HL-60 (cell line): ENCODE measurements around the gene CERT1.
"Not testable (repeated sequence)": the region's sequence is repeated elsewhere in the genome, so short reads cannot be mapped to it uniquely, and the experiment has no call there.

Experiments used
- DNase-seq, 2 experiments: peaks; one replicate each; pipeline ENCODE4 v3.0.0-alpha.2; 2010 to 2020; ENCODE audit warnings: low read depth in 1 of 2, low spot score in 1 of 2
- H3K27ac ChIP-seq: fragments of 250-450 bp; sonication (Bioruptor Pico); replicated peaks from 2 replicates; pipeline ENCODE4 v1.5.1; 2020; ENCODE audit warnings: mild to moderate bottlenecking, moderate library complexity
- H3K27me3 ChIP-seq: fragments of 250-450 bp; sonication (Bioruptor Pico); 2 replicates; pipeline ENCODE4 v1.5.1; 2021; ENCODE audit warnings: mild to moderate bottlenecking, moderate library complexity; ENCODE audit not compliant: insufficient read depth, poor library complexity, severe bottlenecking
- H3K4me3 ChIP-seq: replicated peaks from 2 replicates; pipeline ENCODE4 v1.5.1; 2011; ENCODE audit warnings: mild to moderate bottlenecking, control low read depth, low read length; ENCODE audit not compliant: insufficient read depth
- GABPA ChIP-seq: IDR thresholded peaks from 2 replicates; pipeline ENCODE4 v1.6.1; 2012; ENCODE audit warnings: low read depth
- POLR2AphosphoS5 ChIP-seq: IDR thresholded peaks from 2 replicates; pipeline ENCODE4 v1.6.1; 2012; ENCODE audit warnings: low read depth
- REST ChIP-seq: IDR thresholded peaks from 2 replicates; pipeline ENCODE4 v1.6.1; 2012; ENCODE audit warnings: low read depth; ENCODE audit not compliant: insufficient replicate concordance
- SPI1 ChIP-seq: IDR thresholded peaks from 2 replicates; pipeline ENCODE4 v1.6.1; 2012; ENCODE audit warnings: low read depth, mild to moderate bottlenecking, borderline replicate concordance
- TF ChIP-seq, protein P1 (sequence below): IDR thresholded peaks from one replicate; pipeline ENCODE4 v1.5.1; 2011; ENCODE audit warnings: low read length, control low read depth, inconsistent platforms; ENCODE audit not compliant: insufficient read depth

The CERT1 gene

GRCh38 chr5:75336615-75337336, 174.7 kb downstream of the CERT1 start, which contains the start of gene HMGCR:
Gene HMGCR, plus strand, starts transcription at chr5:75337220. Its CDS starts 5,386 bp downstream, at chr5:75342606.
- TF ChIP-seq REST (no peak), SPI1 (no peak), POLR2AphosphoS5 (peak; percentile 44), GABPA (no peak)
- TF ChIP-seq, protein P1, sequence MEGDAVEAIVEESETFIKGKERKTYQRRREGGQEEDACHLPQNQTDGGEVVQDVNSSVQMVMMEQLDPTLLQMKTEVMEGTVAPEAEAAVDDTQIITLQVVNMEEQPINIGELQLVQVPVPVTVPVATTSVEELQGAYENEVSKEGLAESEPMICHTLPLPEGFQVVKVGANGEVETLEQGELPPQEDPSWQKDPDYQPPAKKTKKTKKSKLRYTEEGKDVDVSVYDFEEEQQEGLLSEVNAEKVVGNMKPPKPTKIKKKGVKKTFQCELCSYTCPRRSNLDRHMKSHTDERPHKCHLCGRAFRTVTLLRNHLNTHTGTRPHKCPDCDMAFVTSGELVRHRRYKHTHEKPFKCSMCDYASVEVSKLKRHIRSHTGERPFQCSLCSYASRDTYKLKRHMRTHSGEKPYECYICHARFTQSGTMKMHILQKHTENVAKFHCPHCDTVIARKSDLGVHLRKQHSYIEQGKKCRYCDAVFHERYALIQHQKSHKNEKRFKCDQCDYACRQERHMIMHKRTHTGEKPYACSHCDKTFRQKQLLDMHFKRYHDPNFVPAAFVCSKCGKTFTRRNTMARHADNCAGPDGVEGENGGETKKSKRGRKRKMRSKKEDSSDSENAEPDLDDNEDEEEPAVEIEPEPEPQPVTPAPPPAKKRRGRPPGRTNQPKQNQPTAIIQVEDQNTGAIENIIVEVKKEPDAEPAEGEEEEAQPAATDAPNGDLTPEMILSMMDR, result peak; percentile 1
- H3K27me3 ChIP-seq, result no peaks in the 10 kb centered on the region

GRCh38 chr5:75335952-75336614, 175.3 kb downstream of the CERT1 start:
- peak overlapping the region; percentile 71 for H3K4me3 ChIP-seq
- H3K27ac ChIP-seq, result peak overlapping the region; percentile 71
- DNase-seq, result no peak
- no peaks in the 10 kb centered on the region for H3K27me3 ChIP-seq
- no peak for TF ChIP-seq POLR2AphosphoS5
- TF ChIP-seq REST, result no peak
- TF ChIP-seq, protein P1, result no peak
- no peak for TF ChIP-seq SPI1
- no peak for TF ChIP-seq GABPA

More at GRCh38 chr5:75336615-75337336, 174.7 kb downstream of the CERT1 start, which contains the start of gene HMGCR:
- Histone ChIP-seq H3K4me3 (peak within 1 kb of the TSS; percentile 71), H3K27ac (peak within 1 kb of the TSS; percentile 71)
- DNase-seq, result peak; percentile 79 to 96

DNA sequence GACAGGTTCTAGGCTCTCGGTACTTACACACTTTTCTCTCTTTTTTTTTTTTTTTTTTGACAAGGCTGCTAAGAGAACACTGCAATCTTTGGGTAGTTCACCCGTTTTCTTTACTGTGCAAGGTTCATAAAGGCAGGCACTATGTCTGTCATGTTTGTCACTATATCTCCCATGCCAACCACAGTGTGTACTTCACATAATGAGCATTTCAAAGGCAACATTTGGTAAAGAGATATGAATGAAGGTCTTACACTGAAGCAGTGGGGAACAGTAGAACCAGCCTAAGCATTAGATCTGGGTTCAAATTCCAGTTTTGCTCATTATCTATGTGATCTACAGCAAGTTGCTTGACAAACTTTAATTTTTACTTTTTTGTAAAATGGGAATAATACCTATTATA, 175.9 kb downstream of the CERT1 start:
- no peak for DNase-seq
- Histone ChIP-seq H3K27ac (no peak overlapping the region), H3K4me3 (no peak overlapping the region), H3K27me3 (no peaks in the 10 kb centered on the region)
- TF ChIP-seq REST (no peak), SPI1 (no peak), POLR2AphosphoS5 (no peak), GABPA (no peak)
- TF ChIP-seq, protein P1, result no peak

GRCh38 chr5:75334413-75334812, 177.0 kb downstream of the CERT1 start:
- H3K27me3 ChIP-seq, H3K27ac ChIP-seq, H3K4me3 ChIP-seq, DNase-seq: not testable (repeated sequence)

DNA sequence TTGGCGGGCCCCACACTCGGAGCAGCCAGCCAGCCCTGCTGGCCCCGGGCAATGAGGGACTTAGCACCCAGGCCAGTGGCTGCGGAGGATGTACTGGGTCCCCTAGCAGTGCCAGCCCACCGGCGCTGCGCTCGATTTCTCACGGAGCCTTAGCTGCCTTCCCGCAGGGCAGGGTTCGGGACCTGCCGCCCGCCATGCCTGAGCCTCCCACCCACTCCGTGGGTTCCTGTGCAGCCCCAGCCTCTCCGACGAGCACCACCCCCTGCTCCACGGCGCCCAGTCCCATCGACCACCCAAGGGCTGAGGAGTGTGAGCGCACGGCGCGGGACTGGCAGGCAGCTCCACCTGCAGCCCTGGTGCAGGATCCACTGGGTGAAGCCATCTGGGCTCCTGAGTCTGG, 177.7 kb downstream of the CERT1 start:
- DNase-seq, H3K4me3 ChIP-seq, H3K27me3 ChIP-seq, H3K27ac ChIP-seq: not testable (repeated sequence)
